HG03354 (cell line): Measurements from ENCODE around the gene CAMTA1.

Source experiments
- ATAC-seq: cut with Tn5 transposase; IDR thresholded peaks from one replicate; pipeline ENCODE4 v1.9.1; 2021; ENCODE audit warnings: mild to moderate bottlenecking; ENCODE audit not compliant: unreplicated experiment, poor library complexity, severe bottlenecking

The CAMTA1 gene

DNA sequence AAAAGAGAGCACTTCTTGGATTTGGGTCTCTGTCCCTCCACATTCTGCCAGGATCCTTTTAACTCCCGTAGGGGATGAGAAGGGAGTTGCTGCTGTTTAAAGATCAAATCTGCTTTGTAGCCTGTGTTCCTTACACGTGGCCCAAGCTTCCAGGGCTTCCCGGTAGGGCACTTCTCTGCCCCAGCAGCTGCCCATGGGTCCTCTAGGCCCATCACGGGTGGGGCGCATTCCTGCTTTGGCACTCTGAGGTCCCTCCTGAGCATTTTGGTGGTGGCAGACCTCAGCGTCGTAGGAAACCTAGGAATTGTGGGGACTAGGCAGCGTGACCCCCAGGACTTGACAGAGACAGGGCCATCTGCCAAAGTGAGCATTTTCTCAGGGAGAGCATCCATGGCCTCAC lies 565.5 kb downstream of the CAMTA1 start:
- ATAC-seq = no peak

DNA sequence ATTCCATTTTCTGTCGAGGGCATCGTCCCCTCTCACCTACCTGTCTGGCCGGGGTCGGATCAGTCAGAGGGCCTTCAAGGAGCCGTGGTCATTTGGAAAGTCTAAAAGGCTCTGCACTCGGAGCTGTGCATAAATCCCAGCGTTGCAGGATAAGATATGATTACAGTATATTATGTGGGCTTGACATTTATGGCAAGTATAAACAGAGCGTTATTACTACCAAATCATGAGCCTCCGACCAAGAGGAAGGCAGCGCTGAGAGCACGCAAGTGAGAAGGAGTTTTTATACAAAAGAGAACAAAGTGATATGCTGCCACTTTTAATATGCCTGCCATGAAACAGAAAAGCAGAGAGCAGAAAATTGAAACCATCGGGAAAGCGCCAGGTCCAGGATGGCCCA lies 566.4 kb downstream of the CAMTA1 start:
- ATAC-seq = no peak

DNA sequence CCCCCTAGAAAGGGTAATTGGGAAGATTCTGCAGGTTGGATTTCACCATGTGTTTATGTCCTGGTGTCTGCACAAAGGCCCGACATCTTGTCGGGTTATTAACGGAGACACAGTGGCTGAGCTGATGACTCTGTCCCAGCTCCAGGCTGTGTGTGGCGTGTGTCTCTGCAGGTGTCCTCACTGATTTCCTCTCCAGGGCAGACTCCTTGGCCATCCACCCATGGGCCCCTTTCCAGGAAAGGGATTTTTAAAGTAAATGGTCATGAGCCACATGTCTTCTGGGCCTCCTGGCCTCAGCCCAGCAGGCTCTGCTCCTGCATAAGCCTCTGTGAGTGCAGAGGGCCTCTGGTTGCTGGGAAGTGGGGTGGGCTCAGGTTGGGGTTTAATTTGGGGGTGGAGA lies 567.1 kb downstream of the CAMTA1 start:
- ATAC-seq = no peak

DNA sequence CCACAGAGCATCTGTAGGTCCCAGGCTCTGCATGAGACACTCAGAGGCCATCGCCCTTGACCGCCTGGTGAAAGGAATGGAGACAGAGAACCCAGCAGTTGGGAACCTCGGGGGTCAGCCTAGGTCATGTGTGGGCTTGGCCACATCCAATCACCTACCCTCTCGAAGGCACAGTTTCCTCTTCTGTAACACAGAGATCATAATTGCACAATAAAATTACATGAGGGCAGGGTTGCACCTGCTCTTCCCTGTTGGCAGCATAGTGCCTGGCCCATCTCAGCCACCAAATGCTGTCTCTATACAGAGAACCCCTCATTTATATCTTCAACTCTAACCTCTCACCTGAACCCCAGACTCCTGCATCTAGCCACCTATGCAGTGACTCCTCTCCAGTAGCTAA lies 567.7 kb downstream of the CAMTA1 start:
- no peak for ATAC-seq

DNA sequence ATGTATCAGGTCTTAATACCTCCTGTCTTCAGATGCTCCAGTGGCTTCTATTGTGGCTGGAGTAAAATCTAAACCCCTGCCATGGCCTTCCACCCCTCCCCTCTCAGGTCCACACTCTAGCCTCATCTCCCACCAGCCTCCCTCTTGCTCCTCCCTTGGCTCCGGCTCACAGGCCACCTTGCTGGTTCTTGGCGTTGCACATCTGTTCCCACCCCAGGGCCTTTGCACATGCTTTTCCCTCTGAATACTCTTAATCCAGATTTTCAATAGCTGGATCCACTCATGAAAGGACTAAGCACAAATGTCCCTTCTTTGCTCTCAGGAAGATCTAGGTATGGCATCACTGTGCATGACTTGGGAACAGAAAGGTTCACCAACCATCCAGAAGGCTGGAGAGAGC lies 570.4 kb downstream of the CAMTA1 start:
- no peak for ATAC-seq

DNA sequence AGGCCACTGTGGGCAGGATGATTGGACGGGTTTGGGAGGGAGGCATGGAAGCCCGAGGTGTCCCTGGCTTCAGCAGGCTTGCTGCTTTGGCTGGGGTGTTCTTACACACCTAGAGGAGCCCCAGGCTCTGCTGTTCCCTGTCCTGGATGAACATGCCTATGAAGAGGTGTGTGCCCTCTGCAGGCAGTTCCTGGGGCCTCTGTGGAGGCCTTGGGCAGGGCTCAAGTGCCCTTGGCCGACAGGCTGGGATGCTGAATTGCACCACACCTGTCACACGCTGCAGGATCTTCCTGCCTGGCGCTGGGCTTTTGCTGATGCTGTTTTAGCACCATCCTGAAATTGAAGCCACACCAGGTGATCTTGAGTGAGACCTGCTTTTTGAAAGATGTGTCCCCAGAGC lies 570.8 kb downstream of the CAMTA1 start:
- ATAC-seq = no peak

DNA sequence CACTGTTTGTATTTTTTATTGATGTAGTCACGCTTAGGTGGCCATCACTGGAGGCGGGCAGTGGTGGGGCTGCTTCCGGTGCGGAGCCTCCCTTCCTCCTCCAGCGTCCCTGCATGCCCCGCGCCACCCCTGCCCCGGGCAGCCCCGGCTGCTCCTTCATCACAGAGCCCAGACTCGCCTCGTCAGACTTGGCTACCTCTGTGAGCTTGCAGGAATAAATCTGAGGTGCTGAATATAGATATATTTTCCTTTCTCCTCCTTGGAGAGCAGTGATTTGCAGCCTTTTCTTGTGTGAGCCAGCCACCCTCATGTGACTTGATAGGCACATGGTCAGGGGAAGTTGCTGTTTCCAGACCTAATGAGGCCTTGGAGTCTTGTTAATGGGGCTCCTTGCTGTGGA lies 573.2 kb downstream of the CAMTA1 start:
- ATAC-seq = no peak

DNA sequence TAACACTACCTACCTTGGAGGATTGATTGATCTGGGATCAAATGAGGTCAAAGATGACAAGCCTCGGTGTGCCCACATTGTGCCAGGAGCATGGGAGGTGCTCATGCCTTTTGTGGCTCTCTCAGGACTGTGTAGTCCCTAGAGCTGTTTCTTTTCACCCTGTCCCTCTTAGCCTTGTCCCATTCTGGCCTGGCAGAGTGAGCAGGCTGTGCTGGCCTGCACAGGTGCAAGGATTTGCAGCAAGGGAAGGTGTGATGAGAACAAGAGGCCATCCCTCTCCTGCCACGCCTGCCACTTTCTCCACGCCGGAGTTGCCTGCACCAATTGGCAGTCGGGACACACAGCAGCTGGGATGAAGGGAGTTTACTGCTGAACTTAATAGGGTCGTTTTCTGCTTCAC lies 575.3 kb downstream of the CAMTA1 start:
- ATAC-seq = no peak

DNA sequence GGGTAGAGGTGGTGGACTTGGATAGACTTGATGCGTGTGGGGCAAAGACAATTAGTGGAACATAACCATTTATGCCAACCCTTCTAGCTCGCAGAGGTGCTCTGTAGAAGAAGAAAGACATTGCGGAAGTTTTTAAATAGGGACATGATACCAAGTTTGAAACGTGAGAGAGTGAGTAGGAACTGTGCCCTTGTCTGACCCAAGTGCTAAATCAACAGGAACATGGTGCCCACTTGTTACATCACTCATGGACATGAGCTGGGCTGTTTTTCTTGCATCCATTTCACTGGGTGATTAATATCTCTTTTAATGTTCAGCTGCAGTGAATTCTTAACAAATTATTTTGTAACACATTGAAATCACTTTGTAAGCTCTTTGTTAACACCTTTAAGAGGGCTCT lies 577.7 kb downstream of the CAMTA1 start:
- no peak for ATAC-seq

DNA sequence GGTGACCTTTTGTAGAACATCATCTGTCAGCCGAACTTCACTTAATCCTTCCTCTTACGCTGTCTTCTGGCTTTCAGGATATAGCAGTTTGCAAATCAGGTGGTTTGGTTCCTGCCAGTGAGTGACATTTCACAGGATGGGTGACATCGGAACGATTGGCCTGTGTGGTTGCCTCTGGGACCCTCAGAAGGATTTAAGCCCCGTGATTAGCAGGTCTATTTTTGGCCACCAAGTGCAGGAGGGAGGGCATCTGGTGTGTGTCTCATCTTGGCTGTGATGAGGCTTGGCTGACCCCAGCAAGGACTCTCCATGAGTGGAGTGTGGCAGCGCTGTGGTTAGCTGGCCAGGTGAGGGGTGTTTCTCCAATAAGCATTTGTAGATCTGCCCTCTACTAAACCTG lies 578.2 kb downstream of the CAMTA1 start:
- no peak for ATAC-seq

DNA sequence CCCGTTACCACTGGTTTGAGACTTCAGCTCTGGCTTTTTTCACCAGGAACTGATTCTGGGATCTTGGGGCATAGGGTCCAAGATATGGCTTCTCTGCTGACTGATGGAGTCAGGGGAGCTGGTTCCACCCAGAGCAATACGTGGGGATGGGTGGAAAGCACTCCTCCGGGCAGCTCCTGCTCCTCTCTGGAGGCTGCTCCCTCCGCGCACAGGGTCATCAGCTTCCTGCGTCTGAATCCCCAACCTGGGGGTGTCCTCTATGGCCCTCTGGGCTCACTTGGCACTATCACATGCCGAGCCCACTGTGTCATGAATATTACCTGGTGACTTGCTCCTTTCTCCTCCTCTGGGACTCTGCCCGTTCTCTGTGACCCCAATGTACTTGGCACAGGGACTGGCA lies 580.5 kb downstream of the CAMTA1 start:
- no peak for ATAC-seq

DNA sequence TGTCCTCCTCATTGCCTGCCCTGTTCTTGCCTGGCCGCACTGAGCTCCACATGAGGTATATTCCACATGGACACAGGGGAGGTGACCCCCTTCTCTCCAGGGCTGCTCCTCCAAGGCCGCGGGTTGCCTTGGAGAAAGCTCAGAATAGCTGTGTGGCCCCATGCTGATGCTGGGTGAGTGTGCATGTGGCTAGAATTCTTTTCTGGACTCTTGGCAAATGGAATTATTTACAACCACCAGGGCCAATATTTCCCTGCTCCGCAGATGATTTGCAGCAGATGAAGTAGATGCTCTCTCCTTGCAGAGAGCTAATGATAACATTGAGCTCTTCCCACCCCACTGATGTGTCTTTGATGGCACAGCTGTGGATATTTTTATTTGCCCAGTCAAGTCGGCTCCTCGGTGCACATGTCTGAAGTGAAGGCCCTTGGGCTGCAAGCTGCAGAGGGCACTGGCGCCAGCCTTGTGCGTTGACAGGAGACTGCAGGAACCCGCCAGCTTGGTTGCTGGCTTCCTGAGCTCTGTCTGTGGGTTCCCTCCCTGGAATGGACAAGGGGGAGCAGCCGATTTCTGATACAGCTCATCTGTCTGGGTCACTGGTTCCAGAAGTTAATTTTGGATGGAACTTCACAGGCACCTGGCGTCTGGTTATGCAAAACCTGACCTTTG lies 581.2 kb downstream of the CAMTA1 start:
- no peak for ATAC-seq

DNA sequence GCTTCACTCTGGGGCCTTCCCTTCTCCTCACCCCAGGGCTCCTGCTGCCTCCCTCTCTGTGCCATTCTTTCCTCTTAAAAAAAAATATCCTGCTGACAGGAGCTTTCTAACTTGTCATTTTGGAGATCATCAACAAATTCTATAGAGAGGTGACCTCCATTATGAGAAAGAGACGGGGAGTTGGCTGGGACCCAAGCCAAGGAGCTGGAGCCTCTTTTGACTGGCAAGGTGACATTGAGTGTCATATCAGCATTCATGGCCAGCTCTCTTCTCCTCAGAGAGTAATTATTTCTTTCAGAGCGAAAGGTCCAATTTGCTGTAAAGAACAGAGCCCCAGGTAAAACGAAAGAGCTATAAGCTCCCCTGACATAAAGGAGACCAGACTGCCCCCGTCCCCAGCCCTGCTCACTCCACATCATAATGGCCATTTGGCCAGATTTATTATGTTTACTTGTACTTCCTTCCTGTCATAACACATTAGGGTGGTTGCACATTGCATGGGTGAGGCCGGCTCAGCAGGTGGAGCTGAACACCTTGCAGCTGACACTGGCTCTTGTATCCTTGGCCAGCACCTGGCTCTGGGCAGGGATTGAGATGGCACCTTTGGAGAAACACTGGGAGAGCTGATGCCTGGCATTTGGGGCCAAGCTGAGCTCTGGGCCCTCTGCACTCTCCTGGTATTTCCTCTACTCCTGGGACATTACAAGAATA lies 581.9 kb downstream of the CAMTA1 start:
- ATAC-seq = no peak

DNA sequence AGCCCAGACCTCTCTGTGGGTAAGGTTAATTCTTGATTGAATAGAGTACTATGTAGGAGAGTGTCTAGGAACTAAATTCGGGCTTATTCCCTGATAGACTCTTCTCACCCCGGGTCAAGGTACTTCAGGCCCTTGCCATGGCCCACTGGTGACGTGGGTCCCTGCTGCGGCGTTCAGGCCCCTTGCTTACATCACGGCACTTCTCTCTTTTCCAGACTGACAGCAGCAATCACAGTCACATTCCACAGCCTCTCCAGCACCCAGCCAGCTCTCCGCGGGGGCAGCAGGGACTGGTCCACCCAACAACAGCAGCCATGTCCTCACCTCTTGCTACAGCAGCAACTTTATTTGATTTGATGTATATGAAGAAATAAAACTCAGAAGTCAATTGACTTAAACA lies 584.6 kb downstream of the CAMTA1 start:
- ATAC-seq = no peak

DNA sequence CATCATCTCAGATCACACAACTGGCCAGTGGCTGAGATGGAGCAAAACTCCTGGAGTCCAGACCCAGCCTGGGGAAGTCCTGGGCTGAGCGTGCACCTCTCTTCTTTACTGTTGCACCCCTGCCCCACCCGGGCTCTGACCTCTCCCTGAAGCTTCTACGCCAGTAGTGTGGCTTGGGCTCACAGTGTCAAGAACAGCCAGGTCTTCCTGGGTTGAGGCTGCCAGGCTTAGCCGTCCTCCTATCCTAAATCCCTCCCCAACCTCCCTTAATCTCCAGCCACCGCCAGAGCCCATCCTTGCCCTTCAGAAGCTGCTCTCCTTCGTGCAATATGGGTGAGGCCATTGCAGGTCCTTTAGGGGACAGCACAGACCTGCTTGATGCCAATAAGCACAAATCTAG lies 586.7 kb downstream of the CAMTA1 start:
- no peak for ATAC-seq

DNA sequence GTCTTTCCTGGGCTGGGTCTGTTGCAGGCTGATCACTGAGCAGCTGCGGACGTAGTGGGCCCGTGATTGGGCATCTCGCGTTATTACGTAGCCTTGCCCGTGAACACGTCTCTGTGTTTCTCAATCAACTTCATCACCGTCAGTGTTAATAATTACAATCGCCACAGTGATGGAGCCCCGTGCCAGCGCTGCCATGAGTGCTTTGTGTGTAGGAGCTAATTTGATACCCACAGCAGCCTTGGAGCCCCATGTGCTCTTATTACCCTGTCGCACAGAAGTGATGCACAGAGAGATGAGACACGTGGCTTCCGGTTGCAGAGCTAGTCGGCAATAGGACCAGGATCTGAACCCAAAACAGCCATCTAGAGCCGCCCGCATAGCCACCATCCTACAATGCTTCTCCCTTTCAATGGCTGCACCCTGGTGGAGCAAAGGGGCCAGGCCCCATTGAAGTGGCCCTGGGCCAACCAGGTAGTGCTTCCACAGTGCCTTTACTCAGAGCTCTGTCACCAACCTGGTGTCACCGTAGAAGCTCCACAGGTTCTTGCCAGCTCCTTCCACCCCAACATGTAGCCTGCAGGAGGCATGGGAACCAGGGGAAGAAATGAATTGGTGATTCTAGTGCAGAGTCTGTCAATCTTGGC lies 587.3 kb downstream of the CAMTA1 start:
- ATAC-seq = no peak

DNA sequence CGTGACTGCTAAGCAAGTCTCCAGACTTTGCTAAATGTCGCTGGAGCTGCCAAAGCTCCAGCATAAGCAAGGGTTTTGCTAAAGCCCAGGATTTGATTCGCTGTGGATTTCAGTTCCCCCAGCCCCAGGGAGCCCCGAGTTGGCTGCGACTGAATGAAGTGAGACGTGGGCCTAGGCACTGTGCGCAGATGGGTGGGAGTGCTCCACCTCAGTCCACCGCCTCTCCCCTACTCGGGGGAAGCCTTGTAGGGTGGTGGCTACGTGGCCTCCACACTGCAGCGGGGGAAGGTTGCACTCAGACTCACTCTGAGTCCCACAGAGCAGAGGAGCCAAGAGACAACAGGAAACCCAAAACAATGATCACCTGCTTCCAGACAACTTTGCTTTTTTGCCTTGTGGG lies 588.0 kb downstream of the CAMTA1 start:
- ATAC-seq = no peak

DNA sequence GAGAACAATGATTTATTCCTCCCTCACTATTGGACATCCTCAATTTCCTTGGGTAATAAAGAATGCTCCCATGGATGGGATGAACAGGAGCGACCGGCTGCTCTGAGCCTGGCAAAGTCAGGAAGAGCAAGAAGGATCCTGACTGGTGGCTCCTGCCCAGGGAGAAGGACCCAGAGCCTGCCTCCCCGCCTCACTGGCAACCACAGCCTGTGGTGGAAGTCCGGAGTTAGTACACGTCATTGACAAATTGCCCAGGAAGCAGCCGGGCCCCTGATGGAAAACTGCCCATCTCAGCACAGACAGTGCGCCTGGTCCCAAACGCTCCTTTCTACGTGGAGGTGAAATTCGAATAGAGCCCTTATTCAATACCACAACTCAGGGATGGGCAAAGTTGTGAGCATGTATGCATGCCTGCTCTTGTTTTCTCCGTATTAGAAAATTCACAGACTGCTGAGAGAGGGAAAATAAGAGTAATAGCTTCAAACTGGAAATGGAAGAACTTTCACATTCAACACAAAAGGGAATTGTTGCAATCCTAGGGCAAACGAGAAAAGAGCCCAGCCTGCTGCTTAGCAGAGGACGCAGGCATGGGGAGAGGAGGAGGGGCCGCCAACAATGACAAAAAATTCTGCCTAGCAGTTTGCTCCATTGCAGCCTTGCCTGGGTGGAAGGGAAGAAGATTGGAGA lies 588.8 kb downstream of the CAMTA1 start:
- ATAC-seq = no peak

DNA sequence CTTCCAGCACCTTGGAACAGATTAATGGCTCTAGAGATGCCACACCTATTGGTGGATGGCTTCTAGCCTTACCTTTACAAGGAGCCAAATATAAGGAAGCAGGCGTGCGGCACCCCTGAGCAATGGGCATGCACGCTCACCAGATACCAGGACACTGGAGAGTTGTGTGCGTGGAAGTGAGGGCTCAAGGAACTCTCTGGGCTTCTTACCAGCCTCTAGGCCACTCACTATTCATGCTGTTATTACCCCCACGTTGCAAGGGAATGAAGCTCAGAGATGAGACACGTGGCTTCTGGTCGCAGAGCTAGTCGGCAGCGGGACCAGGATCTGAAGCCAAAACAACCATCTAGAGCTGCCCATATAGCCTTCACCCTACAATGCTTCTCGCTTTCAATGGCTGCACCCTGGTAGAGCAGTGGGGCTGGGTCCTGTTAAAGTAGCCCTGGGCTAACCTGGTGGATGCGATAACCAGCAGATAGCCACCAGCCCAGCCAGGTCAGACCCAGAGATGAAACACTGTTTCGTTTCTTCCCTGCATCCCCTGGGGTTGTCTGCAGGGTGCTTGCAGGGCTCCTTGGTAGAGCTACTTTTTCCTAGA lies 589.4 kb downstream of the CAMTA1 start:
- no peak for ATAC-seq

DNA sequence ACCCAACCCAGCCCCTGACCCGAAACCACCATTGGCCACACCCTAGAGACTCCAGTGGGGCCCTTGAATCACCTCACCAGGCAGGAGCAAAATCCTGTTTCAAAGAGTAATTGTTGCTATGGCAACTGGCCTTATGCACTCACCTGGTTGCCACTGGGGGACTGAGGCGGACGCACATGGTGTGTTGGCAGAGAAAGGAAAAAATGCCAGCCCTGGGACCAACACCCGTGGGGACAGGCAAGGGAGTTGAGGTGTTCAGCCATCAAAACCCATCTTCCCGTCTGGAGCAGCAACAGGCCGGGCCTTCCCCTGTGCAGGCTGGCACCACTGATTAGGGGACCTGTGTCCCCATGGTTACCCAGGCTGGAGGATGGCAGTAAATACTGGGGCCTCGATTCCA lies 590.1 kb downstream of the CAMTA1 start:
- ATAC-seq = no peak
